Epithelial cell of esophagus (primary cell): ENCODE results near the gene RREB1.

Experiments
- DNase-seq: peaks from one replicate; pipeline ENCODE4 v3.0.0; 2010; ENCODE audit warnings: low read depth
- H3K4me3 ChIP-seq: 2 replicates; pipeline ENCODE4 v1.5.1; 2011; ENCODE audit warnings: mild to moderate bottlenecking, low read length, control low read depth
- TF ChIP-seq, protein P1 (sequence below): IDR thresholded peaks from 2 replicates; pipeline ENCODE4 v1.5.1; 2011; ENCODE audit warnings: low read depth, mild to moderate bottlenecking, low read length, control low read depth, inconsistent platforms; ENCODE audit not compliant: insufficient read depth; ENCODE audit errors: missing control alignments

The RREB1 gene

DNA sequence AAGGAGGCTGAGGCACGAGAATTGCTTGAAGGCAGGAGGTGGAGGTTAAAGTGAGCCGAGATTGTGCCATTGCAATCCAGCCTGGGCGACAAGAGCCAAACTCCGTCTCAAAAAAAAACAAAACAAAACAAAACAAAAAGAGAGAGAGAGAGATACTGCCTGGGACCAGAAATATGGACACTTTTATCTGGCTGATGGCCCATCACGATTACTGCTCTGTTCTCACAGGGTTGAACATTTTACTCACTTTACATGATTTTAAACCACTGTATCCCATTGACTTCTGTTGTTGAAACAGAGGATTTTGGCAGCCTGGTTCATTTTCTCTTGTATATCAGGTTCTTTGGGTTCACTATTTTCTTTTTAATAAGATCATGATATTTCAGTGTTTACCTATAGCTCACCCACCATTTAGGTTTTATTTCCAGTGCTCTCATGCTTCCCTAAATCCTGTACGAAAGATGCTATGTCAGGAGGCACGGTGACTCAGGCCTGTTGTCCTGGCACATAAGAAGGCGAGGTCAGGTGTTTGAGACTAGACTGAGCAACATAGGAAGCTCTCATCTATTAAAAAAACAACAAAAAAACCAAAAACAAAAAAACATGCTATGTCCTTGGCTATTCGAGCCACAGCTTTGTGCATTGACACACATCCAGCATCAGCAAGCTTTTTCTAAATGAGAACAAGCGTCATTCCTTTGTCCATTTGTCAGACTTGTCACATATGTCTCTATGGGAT lies 34.5 kb upstream of the RREB1 start:
- peak; percentile 63 for DNase-seq
- TF ChIP-seq, protein P1, sequence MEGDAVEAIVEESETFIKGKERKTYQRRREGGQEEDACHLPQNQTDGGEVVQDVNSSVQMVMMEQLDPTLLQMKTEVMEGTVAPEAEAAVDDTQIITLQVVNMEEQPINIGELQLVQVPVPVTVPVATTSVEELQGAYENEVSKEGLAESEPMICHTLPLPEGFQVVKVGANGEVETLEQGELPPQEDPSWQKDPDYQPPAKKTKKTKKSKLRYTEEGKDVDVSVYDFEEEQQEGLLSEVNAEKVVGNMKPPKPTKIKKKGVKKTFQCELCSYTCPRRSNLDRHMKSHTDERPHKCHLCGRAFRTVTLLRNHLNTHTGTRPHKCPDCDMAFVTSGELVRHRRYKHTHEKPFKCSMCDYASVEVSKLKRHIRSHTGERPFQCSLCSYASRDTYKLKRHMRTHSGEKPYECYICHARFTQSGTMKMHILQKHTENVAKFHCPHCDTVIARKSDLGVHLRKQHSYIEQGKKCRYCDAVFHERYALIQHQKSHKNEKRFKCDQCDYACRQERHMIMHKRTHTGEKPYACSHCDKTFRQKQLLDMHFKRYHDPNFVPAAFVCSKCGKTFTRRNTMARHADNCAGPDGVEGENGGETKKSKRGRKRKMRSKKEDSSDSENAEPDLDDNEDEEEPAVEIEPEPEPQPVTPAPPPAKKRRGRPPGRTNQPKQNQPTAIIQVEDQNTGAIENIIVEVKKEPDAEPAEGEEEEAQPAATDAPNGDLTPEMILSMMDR: no peak
- no peak overlapping the region for H3K4me3 ChIP-seq

DNA sequence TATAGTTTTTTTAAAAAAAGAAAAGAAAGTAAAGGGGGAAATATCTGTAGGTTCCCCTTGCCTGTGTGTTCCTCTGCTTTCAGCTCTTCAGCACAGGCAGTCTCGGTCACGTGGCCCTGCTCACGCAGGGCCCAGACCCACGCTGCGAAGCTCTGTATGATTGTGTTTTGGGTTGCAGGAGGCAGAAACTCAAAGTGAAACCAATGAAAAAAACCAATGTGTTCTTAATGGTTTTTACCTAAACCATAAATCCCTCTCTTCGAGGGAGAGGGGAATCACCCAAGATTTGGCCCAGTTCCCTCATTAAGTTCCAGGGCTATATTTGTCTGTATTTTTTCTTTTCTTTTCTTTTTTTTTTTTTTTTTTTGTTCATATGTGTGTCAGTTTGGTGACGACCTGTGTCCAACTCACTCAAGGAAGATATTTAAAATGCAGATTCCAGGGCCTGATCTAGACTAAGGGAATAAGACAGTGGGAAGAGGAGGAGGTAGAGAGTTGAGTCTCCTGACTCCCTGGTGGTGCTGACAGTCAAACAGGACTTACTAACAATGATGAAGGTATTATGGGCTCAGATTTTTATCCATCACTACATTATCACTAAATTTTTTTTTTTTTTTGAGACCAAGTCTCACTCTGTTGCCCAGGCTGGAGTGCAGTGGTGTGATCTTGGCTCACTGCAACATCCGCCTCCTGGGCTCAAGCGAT lies 33.8 kb upstream of the RREB1 start:
- DNase-seq: no peak
- TF ChIP-seq, protein P1: no peak
- H3K4me3 ChIP-seq: no peak overlapping the region

DNA sequence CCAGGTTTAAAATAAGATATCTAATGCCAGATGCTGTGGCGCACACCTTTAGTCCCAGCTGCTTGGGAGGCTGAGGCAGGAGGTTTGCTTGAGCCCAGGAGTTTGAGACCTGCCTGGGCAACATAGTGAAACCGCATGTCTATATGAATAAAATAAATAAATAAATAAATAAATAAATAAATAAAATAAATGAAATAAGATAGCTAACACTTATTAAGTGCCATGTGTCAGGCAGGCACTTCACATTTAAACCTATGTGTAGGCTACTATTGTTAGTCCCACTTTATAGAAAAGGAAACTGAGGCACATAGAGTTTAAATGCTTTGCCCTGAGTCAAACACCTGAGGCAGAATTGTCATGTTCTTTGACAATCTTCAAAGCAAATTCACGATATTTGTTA lies 32.9 kb upstream of the RREB1 start:
- no peak for DNase-seq
- no peak overlapping the region for H3K4me3 ChIP-seq
- TF ChIP-seq, protein P1: no peak

DNA sequence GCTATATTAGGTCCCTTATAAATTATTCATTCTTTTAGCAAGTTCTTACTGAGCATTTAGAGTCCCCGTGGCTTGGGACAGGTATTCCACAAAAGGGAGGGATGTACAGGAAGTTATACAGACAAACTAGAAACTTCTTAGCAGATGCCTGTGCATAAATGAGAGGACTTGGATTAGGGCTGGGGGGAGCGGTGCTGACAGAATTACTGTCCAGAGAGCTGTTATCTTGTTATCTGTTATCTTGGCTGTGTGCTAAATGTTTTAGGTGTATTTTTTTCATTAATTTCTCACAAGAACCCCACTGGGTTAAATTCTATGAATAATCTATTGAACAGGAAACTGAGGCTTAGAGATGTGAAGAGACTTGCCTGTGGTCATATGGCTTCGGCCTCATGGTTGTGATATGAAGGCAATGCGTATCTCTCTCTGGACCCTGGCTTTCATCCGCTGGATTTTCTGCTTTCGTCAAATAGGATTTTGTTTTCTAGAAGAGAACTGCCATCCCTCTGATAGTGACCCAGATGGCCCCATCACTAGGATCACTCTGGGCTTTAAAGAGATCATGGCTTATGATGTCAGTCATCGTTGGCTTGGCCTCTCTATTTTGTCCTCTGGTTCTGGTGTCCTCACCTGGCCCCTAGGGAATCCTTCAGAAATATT lies 32.3 kb upstream of the RREB1 start:
- H3K4me3 ChIP-seq: no peak overlapping the region
- DNase-seq: no peak
- TF ChIP-seq, protein P1: no peak

DNA sequence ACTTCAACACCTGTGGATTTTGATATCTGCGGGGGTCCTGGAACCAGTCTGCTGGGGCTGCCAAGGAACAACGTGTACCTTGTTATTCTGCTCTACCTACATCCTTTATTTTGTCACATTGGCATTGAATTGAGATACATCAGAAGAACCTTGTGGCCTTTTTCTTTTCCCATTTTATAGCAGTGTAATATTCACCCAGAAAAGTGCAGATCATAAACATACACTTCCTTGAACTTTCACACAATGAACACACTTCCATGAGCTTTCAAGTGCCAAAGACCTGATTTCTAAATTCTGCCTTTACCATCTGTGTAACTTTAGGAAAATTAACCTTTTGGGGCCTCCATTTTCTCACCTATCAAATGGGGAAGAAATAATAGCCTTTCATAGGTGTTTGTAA lies 29.9 kb upstream of the RREB1 start:
- TF ChIP-seq, protein P1: no peak
- no peak for DNase-seq
- H3K4me3 ChIP-seq: no peak overlapping the region

DNA sequence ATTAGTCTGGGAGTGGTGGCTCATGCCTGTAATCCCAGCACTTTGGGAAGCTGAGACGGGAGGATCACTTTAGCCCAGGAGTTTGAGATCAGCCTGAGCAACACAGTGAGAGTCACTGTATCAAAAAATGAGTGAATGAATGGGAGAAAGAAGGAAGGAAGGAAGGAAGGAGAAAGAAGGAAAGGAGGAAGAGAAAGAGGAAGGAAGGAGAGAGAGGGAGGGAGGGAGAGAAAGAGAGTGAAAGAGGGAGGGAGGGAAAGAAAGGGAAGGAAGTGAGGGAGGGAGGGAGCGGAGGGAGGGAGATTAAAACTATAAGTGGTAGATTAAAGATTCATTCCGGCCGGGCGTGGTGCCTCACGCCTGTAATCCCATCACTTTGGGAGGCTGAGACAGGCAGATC lies 28.9 kb upstream of the RREB1 start:
- DNase-seq: no peak
- TF ChIP-seq, protein P1: no peak
- no peak overlapping the region for H3K4me3 ChIP-seq

DNA sequence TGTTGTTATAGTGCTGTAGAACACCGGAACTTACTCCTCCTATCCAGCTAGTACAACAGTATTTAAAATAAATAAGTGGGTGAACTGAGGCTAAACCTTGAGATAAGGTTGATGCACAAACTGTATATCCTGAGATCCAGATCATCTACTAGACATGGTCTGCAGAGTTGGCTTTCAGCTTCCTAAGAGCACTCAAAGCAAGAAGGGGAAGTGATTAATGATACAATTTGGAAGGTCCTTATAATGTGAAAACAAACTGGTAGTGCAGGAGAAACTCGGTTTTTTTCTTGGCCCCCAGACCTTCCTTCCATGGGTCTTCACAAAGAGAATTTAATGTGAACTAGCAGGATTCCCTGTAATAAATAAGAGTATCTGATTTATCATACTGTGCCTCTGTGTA lies 27.4 kb upstream of the RREB1 start:
- no peak overlapping the region for H3K4me3 ChIP-seq
- no peak for DNase-seq
- TF ChIP-seq, protein P1: no peak
